Small intestine (tissue), 16 donors: ENCODE results near the gene TOE1. TPM values are rescaled to one million over a fixed set of nuclear protein-coding genes. Genes with fewer than 3 reads are reported as not detected.
"Not testable (repeated sequence)": the region's sequence is repeated elsewhere in the genome, so short reads cannot be mapped to it uniquely, and the experiment has no call there.

Source experiments
- DNase-seq, 2 donors: peaks; one replicate each; pipeline versions ENCODE4 v3.0.0 to v3.0.0-alpha.2; 2013
- FAIRE-seq: peaks from 2 replicates; lab custom pipeline; 2012; peaks lifted over from hg19 to GRCh38; lab: Jason Lieb, UNC
- H3K27ac ChIP-seq, 3 donors: one replicate each; pipeline ENCODE4 v1.5.1; 2013; ENCODE audit warnings: low read length in 2 of 3, mild to moderate bottlenecking in 2 of 3, control low read depth in 1 of 3, inconsistent platforms in 1 of 3, low read depth in 1 of 3, moderate library complexity in 1 of 3
- H3K27me3 ChIP-seq, 3 donors: one replicate each; pipeline ENCODE4 v1.6.1; 2013; ENCODE audit warnings: low read length in 3 of 3, inconsistent platforms in 1 of 3; ENCODE audit not compliant: control insufficient read depth in 3 of 3, insufficient read depth in 3 of 3
- H3K36me3 ChIP-seq, 3 donors: one replicate each; pipeline ENCODE4 v1.6.1; 2013; ENCODE audit warnings: low read length in 3 of 3, inconsistent platforms in 1 of 3, low read depth in 1 of 3, mild to moderate bottlenecking in 1 of 3, moderate library complexity in 1 of 3; ENCODE audit not compliant: control insufficient read depth in 3 of 3, insufficient read depth in 2 of 3
- H3K4me1 ChIP-seq, 3 donors: one replicate each; pipeline ENCODE4 v1.6.1; 2013; ENCODE audit warnings: low read length in 2 of 3, inconsistent platforms in 1 of 3, low read depth in 1 of 3, mild to moderate bottlenecking in 1 of 3, moderate library complexity in 1 of 3; ENCODE audit not compliant: control insufficient read depth in 3 of 3, insufficient read depth in 2 of 3
- H3K4me3 ChIP-seq, 3 donors: one replicate each; pipeline ENCODE4 v1.5.1; 2013; ENCODE audit warnings: low read length in 3 of 3, control low read depth in 1 of 3, inconsistent platforms in 1 of 3, low read depth in 1 of 3, mild to moderate bottlenecking in 1 of 3, moderate library complexity in 1 of 3
- H3K9me3 ChIP-seq, 2 donors: one replicate each; pipeline ENCODE4 v1.6.1; 2013; ENCODE audit warnings: low read depth in 1 of 2, low read length in 1 of 2; ENCODE audit not compliant: control insufficient read depth in 2 of 2, insufficient read depth in 1 of 2
- WGBS, 3 donors: extraction: QIAGEN DNeasy Blood & Tissue Kit; methylation state at CpG; one replicate each; pipeline ENCODE4 v1.1.7; 2013; 5-methylcytosine and 5-hydroxymethylcytosine counted together
- long read RNA-seq, 10 donors: transcript quantifications; one replicate each; lab custom pipeline, GENCODE V29; 2026
- polyA plus RNA-seq, 4 donors: library from polyadenylated mRNA; stranded (reverse) in 3 of 4; unstranded in 1 of 4; fragments of 200-250 nt in 3 of 4; fragments of 120-200 nt in 1 of 4; gene quantifications; one replicate each; pipeline versions ENCODE4 v1.2.1 to v1.2.3, GENCODE V29; 2013
- donor health status: healthy with polysubstance abuse.
- donor health status: control.
- donor health status: control.
- donor health status: Bipolar disorder and iron deficiency.
- donor health status: healthy.

Gene TOE1
- polyA plus RNA-seq = 10 to 100 TPM in 3 of 4 donors, 1 to 10 TPM in 1; 9.6 to 18.4 (median 13.8) TPM
- long read RNA-seq, donor 1 = 0 reads
- long read RNA-seq, donor 2, partial matches to known transcripts = 0 of 2 reads
- long read RNA-seq, donor 2, other reads (novel, unspliced or antisense) = 0 of 2 reads
- long read RNA-seq, donor 3, partial matches to known transcripts = 22 of 22 reads
- long read RNA-seq, donor 3, other reads (novel, unspliced or antisense) = 0 of 22 reads
- long read RNA-seq, donor 4 = 0 reads
- long read RNA-seq, donor 5, partial matches to known transcripts = 9 of 9 reads
- long read RNA-seq, donor 5, other reads (novel, unspliced or antisense) = 0 of 9 reads
- long read RNA-seq, donor 6, partial matches to known transcripts = 9 of 10 reads
- long read RNA-seq, donor 6, other reads (novel, unspliced or antisense) = 0 of 10 reads
- long read RNA-seq, donor 7 = 0 reads
- long read RNA-seq, donor 8 = 0 reads
- long read RNA-seq, donor 9 = 0 reads
- long read RNA-seq, donor 10, partial matches to known transcripts = 11 of 15 reads
- long read RNA-seq, donor 10, other reads (novel, unspliced or antisense) = 0 of 15 reads

DNA sequence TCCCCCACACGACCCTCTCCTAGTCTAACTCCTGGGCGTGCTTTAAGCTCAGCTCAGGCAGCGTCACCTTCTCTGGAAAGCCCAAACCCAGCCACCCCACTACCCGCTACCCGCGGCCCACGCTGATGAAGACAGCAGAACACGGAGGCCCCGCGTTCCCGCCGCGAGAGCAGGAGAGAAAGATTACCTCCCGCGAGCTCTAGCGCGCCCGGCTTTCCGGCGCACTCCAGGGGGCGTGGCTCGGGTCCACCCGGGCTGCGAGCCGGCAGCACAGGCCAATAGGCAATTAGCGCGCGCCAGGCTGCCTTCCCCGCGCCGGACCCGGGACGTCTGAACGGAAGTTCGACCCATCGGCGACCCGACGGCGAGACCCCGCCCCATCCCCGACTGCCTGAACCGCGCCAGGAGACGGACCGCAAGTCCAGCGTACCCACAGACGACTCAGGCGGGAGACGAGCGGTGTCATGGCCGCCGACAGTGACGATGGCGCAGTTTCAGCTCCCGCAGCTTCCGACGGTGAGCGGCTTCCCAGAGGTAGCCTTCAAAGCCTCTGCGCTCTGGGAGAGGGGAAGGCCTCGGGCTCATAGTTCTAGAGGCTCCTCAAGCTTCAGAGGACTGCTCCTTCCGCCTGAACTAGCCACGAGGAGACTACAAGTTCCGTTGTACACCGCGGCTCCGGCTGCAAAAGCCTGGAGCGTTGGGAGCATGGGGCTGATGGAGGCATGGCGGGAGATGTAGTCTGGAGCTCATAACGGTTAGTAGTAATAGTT, at the start of gene TOE1, which contains the start of gene MUTYH:
TOE1 (plus strand) TSS at position 382 of the 770 bp plus-strand sequence; CDS start at position 465, 83 bp downstream.
MUTYH (minus strand) TSS at position 652 of the 770 bp plus-strand sequence. CDS start 5,935 bp downstream, outside the sequence.
- peak; percentile 90 to 96 for DNase-seq
- H3K36me3 ChIP-seq = peaks cover 6 to 35% (median 22%) of the 10 kb centered on the region in 3 donors
- WGBS, 3 donors = 1% methylated on average over 64 to 70 of the region's 70 CpGs
- H3K27me3 ChIP-seq = no peaks in the 10 kb centered on the region
- FAIRE-seq = no peak
- H3K9me3 ChIP-seq = no peaks in the 10 kb centered on the region
- H3K4me3 ChIP-seq = peak within 1 kb of the TSS; percentile 64 to 90 (median 86)
- H3K4me1 ChIP-seq = peaks cover 10 to 50% (median 13%) of the 10 kb centered on the region in 3 donors
- H3K27ac ChIP-seq = peak within 1 kb of the TSS; percentile 96 to 99 (median 97)

DNA sequence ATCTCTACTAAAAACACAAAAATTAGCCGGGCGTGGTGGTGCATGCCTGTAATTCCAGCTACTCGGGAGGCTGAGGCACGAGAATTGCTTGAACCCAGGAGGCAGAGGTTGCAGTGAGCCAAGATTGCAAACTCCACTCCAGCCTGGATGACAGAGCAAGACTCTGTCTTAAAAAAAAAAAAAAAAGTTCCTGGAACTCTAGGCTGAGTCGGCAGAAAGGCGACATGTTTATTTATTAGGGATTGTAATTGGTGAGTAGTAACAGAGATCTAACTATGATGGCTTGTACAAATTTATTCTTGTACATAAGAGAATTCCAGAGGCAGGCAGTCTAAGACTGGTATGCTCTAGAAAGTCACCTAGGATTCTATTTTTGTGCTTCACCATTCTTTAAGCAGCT, 49.0 kb upstream of the TOE1 start:
- FAIRE-seq, H3K27me3 ChIP-seq, H3K36me3 ChIP-seq, H3K9me3 ChIP-seq, DNase-seq, H3K4me3 ChIP-seq: not testable (repeated sequence)
- WGBS, 3 donors = 74 to 85% (median 83%) methylated on average over 6 of the region's 6 CpGs
- H3K27ac ChIP-seq = peak overlapping the region in 1 of 3 donors; percentile 52
- H3K4me1 ChIP-seq = peaks cover 0 to 11% (median 0%) of the 10 kb centered on the region in 3 donors

DNA sequence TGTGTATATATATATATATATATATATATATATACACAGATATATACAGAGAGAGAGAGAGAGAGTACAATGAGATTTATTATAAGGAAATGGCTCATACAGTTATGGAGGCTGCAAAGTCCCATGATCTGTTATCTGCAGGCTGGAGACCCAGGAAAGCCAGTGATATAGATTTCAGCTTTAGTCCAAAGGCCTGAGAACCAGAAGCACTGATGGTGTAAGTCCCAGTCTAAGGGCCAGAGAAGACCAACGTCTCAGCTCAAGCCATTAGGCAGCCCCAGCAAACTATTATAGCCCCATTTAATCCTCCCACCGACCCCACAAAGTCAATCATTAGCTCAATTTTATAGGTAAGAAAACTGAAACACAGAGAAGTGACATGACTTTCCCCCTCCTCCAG, 48.3 kb upstream of the TOE1 start:
- WGBS, 3 donors = 28 to 49% (median 29%) methylated on average over 2 of the region's 2 CpGs
- FAIRE-seq = no peak
- H3K4me3 ChIP-seq = no peak overlapping the region
- peak; percentile 26 to 83 for DNase-seq
- H3K9me3 ChIP-seq = no peaks in the 10 kb centered on the region
- peak overlapping the region in 1 of 3 donors; percentile 72 for H3K27ac ChIP-seq
- no peaks in the 10 kb centered on the region for H3K36me3 ChIP-seq
- H3K4me1 ChIP-seq = peaks cover 0 to 11% (median 0%) of the 10 kb centered on the region in 3 donors
- H3K27me3 ChIP-seq = no peaks in the 10 kb centered on the region

DNA sequence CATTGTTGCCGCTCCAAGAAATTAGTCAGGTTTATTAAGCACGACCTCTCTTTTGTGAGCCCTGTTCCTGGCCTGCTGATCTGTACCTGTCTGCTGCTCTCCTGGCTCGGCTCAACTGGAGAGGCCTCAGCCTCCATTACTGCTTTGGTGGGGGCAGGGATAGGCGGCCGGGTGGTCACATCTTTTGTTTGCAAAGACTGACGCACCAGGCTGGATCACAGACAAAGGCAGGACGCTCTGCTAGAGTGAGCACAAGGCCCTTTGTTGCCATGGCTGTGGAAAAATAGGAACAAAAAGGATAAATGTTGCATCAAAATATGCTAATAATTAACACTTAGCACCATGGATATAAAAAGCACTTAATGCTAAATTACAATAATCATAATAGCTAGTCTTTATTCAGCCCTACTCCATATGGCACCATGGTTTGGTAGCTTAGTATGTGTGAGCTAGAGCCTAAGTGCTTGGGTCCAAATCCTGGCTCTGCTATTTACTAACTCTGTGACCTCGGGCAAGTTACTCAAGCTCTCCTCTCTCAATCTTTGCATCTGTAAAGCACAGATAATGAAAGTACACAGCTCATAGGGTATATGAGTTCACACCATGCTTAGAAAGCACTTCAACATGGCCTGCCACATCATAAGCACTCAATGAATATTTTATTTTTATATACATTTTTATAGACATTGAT, 42.2 kb upstream of the TOE1 start:
- Histone ChIP-seq H3K27me3 (no peaks in the 10 kb centered on the region), H3K36me3 (no peaks in the 10 kb centered on the region), H3K4me1 (peaks cover 0 to 11% (median 0%) of the 10 kb centered on the region in 3 donors), H3K9me3 (no peaks in the 10 kb centered on the region), H3K27ac (no peak overlapping the region), H3K4me3 (no peak overlapping the region)
- FAIRE-seq (no peak), DNase-seq (peak; percentile 11 to 39)
- WGBS, 3 donors = 75 to 80% (median 77%) methylated on average over 8 of the region's 8 CpGs

DNA sequence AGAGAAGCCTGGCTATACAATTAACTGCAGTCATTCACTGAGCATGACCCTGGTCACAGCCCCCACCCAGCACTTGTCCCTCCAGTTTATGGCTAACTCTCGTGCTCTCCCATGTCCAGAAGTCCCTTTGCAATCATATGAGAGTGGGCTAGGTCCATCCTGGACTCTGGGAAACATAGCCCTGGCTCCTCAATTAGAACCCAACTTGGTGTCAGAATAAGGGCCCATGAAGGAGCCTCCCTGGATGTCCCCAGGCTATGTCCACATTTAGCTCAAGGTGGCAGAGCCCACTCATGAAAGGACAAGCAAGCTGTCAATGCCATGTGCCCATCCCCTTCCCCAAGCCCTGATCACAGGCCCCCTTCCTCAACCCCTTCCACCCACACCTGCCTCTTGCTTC, 40.7 kb upstream of the TOE1 start:
- no peaks in the 10 kb centered on the region for H3K36me3 ChIP-seq
- no peak for FAIRE-seq
- no peak overlapping the region for H3K4me3 ChIP-seq
- WGBS, 3 donors = 65 to 77% (median 70%) methylated on average over 1 of the region's 1 CpG
- H3K27ac ChIP-seq = no peak overlapping the region
- H3K27me3 ChIP-seq = no peaks in the 10 kb centered on the region
- no peak for DNase-seq
- no peaks in the 10 kb centered on the region for H3K9me3 ChIP-seq
- H3K4me1 ChIP-seq = peaks cover 0 to 14% (median under 1%) of the 10 kb centered on the region in 3 donors

DNA sequence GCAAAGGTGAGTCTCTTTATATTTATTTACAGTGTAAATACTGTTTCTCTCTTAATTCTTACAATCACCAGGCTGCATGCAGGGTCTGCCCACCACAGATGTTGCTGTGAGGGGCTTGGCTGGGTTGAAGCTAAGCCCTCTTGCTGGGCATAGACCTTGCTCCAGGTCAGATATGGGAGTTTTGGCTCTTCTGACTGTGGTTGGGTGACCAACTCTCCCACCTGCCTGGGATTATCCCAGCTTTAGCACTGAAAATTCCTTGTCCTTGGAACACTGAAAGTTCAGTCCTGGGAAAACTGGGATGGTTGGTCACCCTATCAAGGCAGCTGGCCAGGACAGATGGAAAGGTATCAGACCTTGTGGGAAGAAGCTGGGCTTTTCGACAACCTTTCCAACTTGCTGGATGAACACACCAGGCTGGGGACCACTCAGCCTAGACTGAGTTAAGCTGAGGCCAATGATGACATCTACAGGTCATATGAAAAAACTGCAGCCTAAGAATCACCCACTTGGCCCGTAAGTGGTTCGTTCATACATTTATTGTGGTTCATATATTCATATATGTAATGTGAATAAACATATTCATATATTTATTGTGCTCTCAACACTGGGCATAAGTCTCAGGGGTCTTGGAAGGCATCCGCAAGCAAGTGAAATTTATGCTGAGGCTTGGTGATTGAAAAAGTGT, 39.8 kb upstream of the TOE1 start:
- 10 to 15% (median 12%) methylated on average over 4 of the region's 4 CpGs for WGBS, 3 donors
- FAIRE-seq = no peak
- Histone ChIP-seq H3K4me3 (no peak overlapping the region), H3K27me3 (no peaks in the 10 kb centered on the region), H3K9me3 (no peaks in the 10 kb centered on the region), H3K27ac (no peak overlapping the region), H3K36me3 (no peaks in the 10 kb centered on the region), H3K4me1 (peaks cover 0 to 20% (median 5%) of the 10 kb centered on the region in 3 donors)
- peak; percentile 71 to 75 for DNase-seq

DNA sequence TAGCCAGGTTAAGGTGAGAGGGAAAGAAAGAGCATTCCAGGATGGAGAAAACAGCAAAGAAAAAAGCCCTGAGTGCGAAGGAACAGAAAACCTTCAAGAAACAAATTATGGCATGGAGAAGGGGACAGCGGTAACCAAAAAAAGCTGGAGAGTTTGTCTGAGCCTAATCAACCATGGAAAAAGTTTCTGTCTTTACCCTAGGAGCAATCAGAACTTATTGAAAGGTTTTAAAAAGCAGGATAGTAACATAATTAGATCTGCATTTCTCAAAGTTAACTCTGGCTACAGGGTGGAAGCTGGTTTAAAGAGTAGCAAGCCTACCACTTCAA, 39.3 kb upstream of the TOE1 start:
- DNase-seq = no peak
- 69 to 84% (median 82%) methylated on average over 2 of the region's 2 CpGs for WGBS, 3 donors

More for the DNA sequence above, 39.3 kb upstream of the TOE1 start:
- H3K4me1 ChIP-seq = peaks cover 0 to 20% (median 5%) of the 10 kb centered on the region in 3 donors
- no peaks in the 10 kb centered on the region for H3K9me3 ChIP-seq
- no peaks in the 10 kb centered on the region for H3K36me3 ChIP-seq
- no peak overlapping the region for H3K27ac ChIP-seq
- H3K27me3 ChIP-seq = no peaks in the 10 kb centered on the region
- FAIRE-seq = no peak
- H3K4me3 ChIP-seq = no peak overlapping the region
